KMS-11 (cell line): ENCODE measurements around the gene FKBP1B.

Source experiments
- H2AFZ ChIP-seq: fragments of 200-600 bp; sonication (generic); 2 replicates; pipeline ENCODE4 v1.6.1; 2016; ENCODE audit warnings: antibody characterized with exemption, mixed run types, low read depth
- H3K27ac ChIP-seq: fragments of 200-600 bp; sonication (generic); 2 replicates; pipeline ENCODE4 v1.6.1; 2016; ENCODE audit warnings: mild to moderate bottlenecking, mixed run types
- H3K27me3 ChIP-seq: fragments of 200-600 bp; sonication (generic); 2 replicates; pipeline ENCODE4 v1.6.1; 2017; ENCODE audit warnings: mild to moderate bottlenecking, low read depth, mixed run types, moderate library complexity; ENCODE audit not compliant: insufficient read depth
- H3K36me3 ChIP-seq: fragments of 200-600 bp; sonication (generic); 2 replicates; pipeline ENCODE4 v1.6.1; 2017; ENCODE audit warnings: mild to moderate bottlenecking, mixed run types; ENCODE audit not compliant: insufficient read depth
- H3K4me1 ChIP-seq: fragments of 200-600 bp; sonication (generic); 2 replicates; pipeline ENCODE4 v1.6.1; 2016; ENCODE audit warnings: mild to moderate bottlenecking, low read depth, mixed run types; ENCODE audit not compliant: poor library complexity, severe bottlenecking
- H3K4me2 ChIP-seq: fragments of 200-600 bp; sonication (generic); 2 replicates; pipeline ENCODE4 v1.7.0; 2016; ENCODE audit warnings: mild to moderate bottlenecking, mixed run types
- H3K4me3 ChIP-seq: fragments of 200-600 bp; sonication (generic); IDR thresholded peaks from 2 replicates; pipeline ENCODE4 v1.6.1; 2017; ENCODE audit warnings: low read depth, low read length, mixed read lengths; ENCODE audit not compliant: insufficient read depth
- H3K79me2 ChIP-seq: fragments of 200-600 bp; sonication (generic); 2 replicates; pipeline ENCODE4 v1.6.1; 2016; ENCODE audit warnings: low read depth, mixed run types; ENCODE audit not compliant: insufficient read depth
- H3K9ac ChIP-seq: fragments of 200-600 bp; sonication (generic); 2 replicates; pipeline ENCODE4 v1.6.1; 2016; ENCODE audit warnings: mild to moderate bottlenecking, mixed run types
- H4K20me1 ChIP-seq: fragments of 200-600 bp; sonication (generic); 2 replicates; pipeline ENCODE4 v1.6.1; 2016; ENCODE audit warnings: mild to moderate bottlenecking, mixed run types; ENCODE audit not compliant: insufficient read depth
- TF ChIP-seq, protein P1 (sequence below): fragments of 200-600 bp; sonication (generic); conservative IDR thresholded peaks from 2 replicates; pipeline ENCODE4 v1.6.1; 2017; ENCODE audit warnings: low read depth, mild to moderate bottlenecking, antibody characterized with exemption, low read length, moderate library complexity, mixed read lengths

The FKBP1B gene

DNA sequence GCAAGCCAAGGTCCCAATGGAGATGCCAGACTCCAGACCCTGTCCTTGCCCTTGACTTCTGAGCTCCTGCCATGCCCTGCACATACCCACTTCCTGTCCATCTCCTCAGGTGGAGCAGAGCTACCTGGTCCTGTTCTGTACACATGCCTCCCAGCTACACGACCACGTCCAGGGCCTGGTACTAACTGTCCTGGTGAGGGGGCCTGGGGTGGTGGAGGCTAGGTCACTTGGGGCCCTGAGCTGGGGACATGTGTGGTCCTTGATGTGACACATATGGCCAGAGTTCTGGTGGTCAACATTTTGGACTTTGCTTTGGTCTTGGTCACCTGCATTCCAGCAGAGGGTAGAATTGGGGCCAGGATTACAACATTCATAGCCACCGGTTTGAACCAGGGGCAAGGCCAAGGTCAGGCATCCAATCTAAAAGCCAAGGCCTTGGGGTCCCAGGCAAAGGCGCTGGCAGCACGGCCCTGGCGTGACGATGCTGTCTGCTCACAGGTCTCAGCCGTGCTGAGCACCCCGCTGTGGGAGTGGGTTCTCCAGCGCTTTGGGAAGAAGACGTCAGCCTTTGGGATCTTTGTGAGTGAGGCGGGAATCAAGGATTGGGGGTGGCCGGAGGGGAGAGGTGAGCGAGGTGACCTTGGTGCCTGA, 27.1 kb upstream of the FKBP1B start:
- Histone ChIP-seq H3K27me3 (no peaks in the 10 kb centered on the region), H3K27ac (no peak overlapping the region), H3K79me2 (no peaks in the 10 kb centered on the region), H3K4me2 (no peak overlapping the region), H4K20me1 (no peaks in the 10 kb centered on the region), H3K4me1 (no peaks in the 10 kb centered on the region), H2AFZ (no peak overlapping the region), H3K36me3 (no peaks in the 10 kb centered on the region), H3K9ac (no peak overlapping the region), H3K4me3 (no peak overlapping the region)
- TF ChIP-seq, protein P1, sequence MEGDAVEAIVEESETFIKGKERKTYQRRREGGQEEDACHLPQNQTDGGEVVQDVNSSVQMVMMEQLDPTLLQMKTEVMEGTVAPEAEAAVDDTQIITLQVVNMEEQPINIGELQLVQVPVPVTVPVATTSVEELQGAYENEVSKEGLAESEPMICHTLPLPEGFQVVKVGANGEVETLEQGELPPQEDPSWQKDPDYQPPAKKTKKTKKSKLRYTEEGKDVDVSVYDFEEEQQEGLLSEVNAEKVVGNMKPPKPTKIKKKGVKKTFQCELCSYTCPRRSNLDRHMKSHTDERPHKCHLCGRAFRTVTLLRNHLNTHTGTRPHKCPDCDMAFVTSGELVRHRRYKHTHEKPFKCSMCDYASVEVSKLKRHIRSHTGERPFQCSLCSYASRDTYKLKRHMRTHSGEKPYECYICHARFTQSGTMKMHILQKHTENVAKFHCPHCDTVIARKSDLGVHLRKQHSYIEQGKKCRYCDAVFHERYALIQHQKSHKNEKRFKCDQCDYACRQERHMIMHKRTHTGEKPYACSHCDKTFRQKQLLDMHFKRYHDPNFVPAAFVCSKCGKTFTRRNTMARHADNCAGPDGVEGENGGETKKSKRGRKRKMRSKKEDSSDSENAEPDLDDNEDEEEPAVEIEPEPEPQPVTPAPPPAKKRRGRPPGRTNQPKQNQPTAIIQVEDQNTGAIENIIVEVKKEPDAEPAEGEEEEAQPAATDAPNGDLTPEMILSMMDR: no peak

GRCh38 chr2:24022975-24023575, 26.5 kb upstream of the FKBP1B start:
- H3K27ac ChIP-seq: no peak overlapping the region
- H3K4me3 ChIP-seq: no peak overlapping the region
- no peaks in the 10 kb centered on the region for H4K20me1 ChIP-seq
- H3K9ac ChIP-seq: no peak overlapping the region
- H3K4me2 ChIP-seq: no peak overlapping the region
- no peaks in the 10 kb centered on the region for H3K36me3 ChIP-seq
- TF ChIP-seq, protein P1: no peak
- H3K27me3 ChIP-seq: no peaks in the 10 kb centered on the region
- H3K4me1 ChIP-seq: no peaks in the 10 kb centered on the region
- no peaks in the 10 kb centered on the region for H3K79me2 ChIP-seq
- H2AFZ ChIP-seq: no peak overlapping the region

GRCh38 chr2:24024018-24024417, 25.5 kb upstream of the FKBP1B start:
- Histone ChIP-seq H3K27ac (no peak overlapping the region), H3K4me1 (no peaks in the 10 kb centered on the region), H4K20me1 (no peaks in the 10 kb centered on the region), H3K9ac (no peak overlapping the region), H3K4me2 (no peak overlapping the region), H3K36me3 (no peaks in the 10 kb centered on the region), H3K79me2 (no peaks in the 10 kb centered on the region), H3K27me3 (no peaks in the 10 kb centered on the region), H3K4me3 (no peak overlapping the region), H2AFZ (no peak overlapping the region)
- TF ChIP-seq, protein P1: no peak

- H3K27me3 ChIP-seq: no peaks in the 10 kb centered on the region
- H3K4me2 ChIP-seq: no peak overlapping the region
- H3K4me1 ChIP-seq: no peaks in the 10 kb centered on the region
- no peaks in the 10 kb centered on the region for H4K20me1 ChIP-seq
- H3K4me3 ChIP-seq: no peak overlapping the region
- TF ChIP-seq, protein P1: no peak
- no peak overlapping the region for H3K9ac ChIP-seq
- H3K27ac ChIP-seq: no peak overlapping the region
- no peak overlapping the region for H2AFZ ChIP-seq
- H3K36me3 ChIP-seq: no peaks in the 10 kb centered on the region
- H3K79me2 ChIP-seq: no peaks in the 10 kb centered on the region
Measured at GRCh38 chr2:24024996-24025663, 24.4 kb upstream of the FKBP1B start.
